HEK293 (cell line): ENCODE measurements around the gene LHFPL3.

Source experiments
- ZBTB6 ChIP-seq: fragments of 450-650 bp; formaldehyde crosslinking; IDR thresholded peaks from 2 replicates; pipeline ENCODE4 v1.5.1; 2017; ENCODE audit warnings: missing biosample characterization, missing genetic modification characterization
- ZNF514 ChIP-seq: fragments of 450-650 bp; formaldehyde crosslinking; IDR thresholded peaks from 2 replicates; pipeline ENCODE4 v1.5.1; 2016; ENCODE audit warnings: missing biosample characterization, missing genetic modification characterization

GRCh38 chr7:104950006-104950405, 621.6 kb downstream of the LHFPL3 start:
- TF ChIP-seq ZNF514 (tag by site-specific recombination) (no peak), ZBTB6 (no peak)
